GF-D8 (cell line): ENCODE results near the gene RNF144A.

ENCODE experiments used
- DNase-seq: peaks from one replicate; lab custom pipeline; 2025; lab: John Stamatoyannopoulos, UW

RNF144A gene

GRCh38 chr2:7083580-7084509, 166.6 kb downstream of the RNF144A start:
- no peak for DNase-seq

- DNase-seq, result no peak
These were observed 167.4 kb downstream of the RNF144A start for GRCh38 chr2:7084601-7085000.

DNA sequence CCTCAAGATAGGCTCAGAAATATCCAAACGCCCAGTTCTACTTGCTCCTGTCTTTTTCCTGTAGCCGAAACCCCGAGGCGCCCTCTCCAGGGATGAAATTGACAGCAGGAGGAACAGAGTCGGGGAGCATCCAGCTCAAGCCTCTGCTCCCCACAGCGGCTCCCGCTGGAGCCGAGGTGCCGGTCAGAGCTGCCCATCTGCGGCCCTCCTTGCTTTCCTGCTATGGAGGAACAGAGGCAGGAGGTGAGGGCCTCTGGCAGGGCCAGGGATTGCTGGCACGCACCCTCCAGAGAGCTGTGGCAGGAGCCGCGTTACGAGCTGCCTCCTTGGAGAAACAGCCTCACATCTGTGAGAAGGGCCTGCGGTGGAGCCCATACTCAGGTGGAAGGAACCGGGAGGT, 172.1 kb downstream of the RNF144A start:
- DNase-seq, result no peak

DNA sequence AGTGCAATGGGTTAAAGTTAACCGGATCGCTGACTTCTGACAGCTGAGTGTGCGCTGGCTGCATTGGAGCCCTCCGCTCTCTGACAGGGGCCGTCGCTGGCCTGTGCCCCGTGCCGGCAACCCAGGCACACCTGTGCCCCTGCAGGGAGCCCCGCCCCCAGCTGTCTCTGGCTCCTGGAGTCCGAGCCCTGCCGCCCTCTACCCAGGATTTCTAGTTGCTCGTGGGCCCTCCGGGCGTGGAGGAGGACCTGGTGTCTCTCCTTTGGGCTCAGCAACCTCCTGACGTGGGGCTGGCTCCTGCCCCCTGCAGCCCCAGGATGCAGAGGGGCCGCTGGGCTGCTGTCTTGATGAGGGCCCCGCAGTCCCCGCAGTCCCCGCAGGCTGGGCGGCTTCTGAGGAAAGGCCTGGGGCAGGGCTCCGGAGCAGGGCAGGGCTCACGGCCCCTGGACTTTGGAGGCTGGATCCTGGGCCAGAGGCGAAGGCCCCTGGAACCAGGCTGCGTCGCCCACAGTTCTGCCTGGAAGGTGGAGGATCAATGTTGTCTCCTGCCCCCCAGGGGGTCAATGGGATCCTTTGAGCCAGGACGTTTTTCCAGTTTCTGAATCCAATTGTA, 172.8 kb downstream of the RNF144A start:
- DNase-seq, result no peak

DNA sequence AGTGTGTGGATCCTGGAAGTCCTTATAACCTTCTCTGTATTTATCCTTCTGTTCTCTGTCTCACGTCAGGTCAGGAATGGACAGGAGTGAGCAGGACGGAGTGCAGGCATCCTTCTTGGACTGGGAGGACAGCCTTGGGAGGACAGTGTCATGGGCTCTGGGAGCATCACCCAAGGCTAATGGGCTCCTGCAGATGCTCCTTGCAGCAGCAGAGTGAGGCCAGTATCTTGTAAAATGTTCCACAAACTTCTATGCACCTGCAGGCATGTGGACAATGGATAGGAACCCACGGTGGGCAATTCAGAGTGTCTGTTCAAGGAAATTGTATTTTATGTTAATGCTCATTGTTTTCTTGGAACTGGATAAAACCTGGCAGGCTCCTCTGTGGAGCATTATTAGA, 176.2 kb downstream of the RNF144A start:
- no peak for DNase-seq
